HEK293T (cell line): ENCODE measurements around the gene SMAD3.

ENCODE experiments used
- ARNT ChIP-seq: fragments of 450-650 bp; IDR thresholded peaks from 2 replicates; pipeline ENCODE4 v1.6.1; 2017; ENCODE audit warnings: mild to moderate bottlenecking
- BHLHE40 ChIP-seq: fragments of 450-650 bp; IDR thresholded peaks from 2 replicates; pipeline ENCODE4 v1.6.1; 2016; ENCODE audit warnings: mild to moderate bottlenecking, moderate library complexity, borderline replicate concordance
- CTBP1 ChIP-seq: fragments of 450-650 bp; IDR thresholded peaks from 2 replicates; pipeline ENCODE4 v1.6.1; 2016; ENCODE audit warnings: borderline replicate concordance
- ELF4 ChIP-seq: fragments of 450-650 bp; IDR thresholded peaks from 2 replicates; pipeline ENCODE4 v1.6.1; 2017; ENCODE audit warnings: antibody characterized with exemption
- FOXA1 ChIP-seq: fragments of 450-650 bp; IDR thresholded peaks from 2 replicates; pipeline ENCODE4 v1.6.1; 2016; ENCODE audit warnings: mild to moderate bottlenecking
- FOXK2 ChIP-seq: fragments of 450-650 bp; IDR thresholded peaks from 2 replicates; pipeline ENCODE4 v1.6.1; 2016; ENCODE audit warnings: mild to moderate bottlenecking
- HDGF ChIP-seq: fragments of 450-650 bp; IDR thresholded peaks from 2 replicates; pipeline ENCODE4 v1.6.1; 2017; ENCODE audit warnings: antibody characterized with exemption, borderline replicate concordance
- LEF1 ChIP-seq: fragments of 450-650 bp; IDR thresholded peaks from 2 replicates; pipeline ENCODE4 v1.6.1; 2017; ENCODE audit warnings: mild to moderate bottlenecking, borderline replicate concordance
- NFRKB ChIP-seq: fragments of 450-650 bp; IDR thresholded peaks from 2 replicates; pipeline ENCODE4 v1.6.1; 2016; ENCODE audit warnings: mild to moderate bottlenecking, moderate library complexity
- PKNOX1 ChIP-seq: fragments of 450-650 bp; IDR thresholded peaks from 2 replicates; pipeline ENCODE4 v1.6.1; 2016
- SP1 ChIP-seq: fragments of 450-650 bp; IDR thresholded peaks from 2 replicates; pipeline ENCODE4 v1.6.1; 2017
- SUZ12 ChIP-seq: fragments of 450-650 bp; IDR thresholded peaks from 2 replicates; pipeline ENCODE4 v1.6.1; 2016; ENCODE audit warnings: mild to moderate bottlenecking
- TARDBP ChIP-seq: fragments of 450-650 bp; IDR thresholded peaks from 2 replicates; pipeline ENCODE4 v1.6.1; 2016
- ZNF384 ChIP-seq: fragments of 450-650 bp; IDR thresholded peaks from 2 replicates; pipeline ENCODE4 v1.6.1; 2016

- TF ChIP-seq FOXK2 (no peak), ARNT (no peak), FOXA1 (no peak), ELF4 (no peak), BHLHE40 (no peak), SP1 (no peak), SUZ12 (no peak), LEF1 (no peak), CTBP1 (no peak), PKNOX1 (no peak), NFRKB (no peak), ZNF384 (no peak), TARDBP (no peak), HDGF (no peak)
These were observed 54.8 kb downstream of the SMAD3 start for GRCh38 chr15:67120009-67120838.
